Suprapubic skin (tissue), 3 donors: ENCODE measurements around the gene MED27.

Experiments
- CTCF ChIP-seq, 2 donors: fragments of 200-600 bp in 1 of 2; fragments of 450-650 bp in 1 of 2; sonication (generic) in 1 of 2; IDR thresholded peaks; one replicate each; pipeline ENCODE4 v1.5.1; 2016 to 2019; ENCODE audit warnings: antibody characterized with exemption in 2 of 2, mild to moderate bottlenecking in 1 of 2, moderate library complexity in 1 of 2
- POLR2A ChIP-seq, 2 donors: fragments of 450-650 bp; IDR thresholded peaks; one replicate each; pipeline ENCODE4 v1.6.1; 2017; ENCODE audit warnings: antibody characterized with exemption in 2 of 2, mild to moderate bottlenecking in 2 of 2, moderate library complexity in 2 of 2

DNA sequence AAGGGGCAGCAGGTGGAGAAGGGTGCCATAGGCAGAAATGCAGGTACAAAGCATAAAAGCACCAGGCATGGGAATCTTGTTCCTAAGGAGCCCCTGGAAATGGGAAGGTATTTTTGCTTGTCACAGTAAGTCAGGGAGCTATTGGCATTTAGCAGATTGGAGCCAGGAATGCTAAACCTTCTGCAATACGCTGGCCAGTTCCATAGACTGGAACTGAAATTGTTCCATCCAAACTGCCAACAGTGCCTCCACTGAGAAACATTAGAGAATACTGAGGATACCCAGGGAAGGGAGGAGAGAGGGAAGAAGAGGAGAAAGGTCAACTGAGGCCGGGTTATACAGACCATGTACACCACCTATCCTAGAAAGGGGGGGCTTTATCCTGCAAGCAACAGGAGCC lies 162.7 kb downstream of the MED27 start:
- TF ChIP-seq CTCF (IDR thresholded peaks at IDR 0.05) (no peak), POLR2A (IDR thresholded peaks at IDR 0.05) (no peak)
